Adrenal gland (tissue), 12 donors: ENCODE measurements around the gene SLC26A6. TPM values are rescaled to one million over a fixed set of nuclear protein-coding genes. Genes with fewer than 3 reads are reported as not detected.

Experiments used
- DNase-seq, 7 donors: peaks; one replicate each; pipeline ENCODE4 v3.0.0-alpha.2; 2019 to 2020
- H3K27ac ChIP-seq, 5 donors: fragments of 200-600 bp; sonication (generic) in 4 of 5; 1 replicate in 3 of 5; 2 replicates in 2 of 5; pipeline versions ENCODE4 v1.5.1 to v1.8.0; 2016 to 2020; ENCODE audit warnings: mild to moderate bottlenecking in 1 of 5
- H3K27me3 ChIP-seq: fragments of 200-600 bp; 2 replicates; pipeline ENCODE4 v1.8.0; 2021
- H3K36me3 ChIP-seq, 2 donors: fragments of 200-600 bp; replicated peaks in 1 of 2; 1 replicate in 1 of 2; 2 replicates in 1 of 2; pipeline versions ENCODE4 v1.5.1 to v1.8.0; 2018 to 2022
- H3K4me1 ChIP-seq, 2 donors: fragments of 200-600 bp; replicated peaks in 1 of 2; 1 replicate in 1 of 2; 2 replicates in 1 of 2; pipeline versions ENCODE4 v1.5.1 to v1.8.0; 2018 to 2021
- H3K4me3 ChIP-seq, 4 donors: fragments of 200-600 bp; sonication (generic) in 3 of 4; one replicate each; pipeline ENCODE4 v1.5.1; 2016 to 2018
- H3K9me3 ChIP-seq, 3 donors: fragments of 200-600 bp; sonication (generic) in 1 of 3; replicated peaks in 1 of 3; 1 replicate in 2 of 3; 2 replicates in 1 of 3; pipeline versions ENCODE4 v1.5.1 to v1.8.0; 2016 to 2021
- CTCF ChIP-seq, 6 experiments: fragments of 450-650 bp in 4 of 6; fragments of 200-600 bp in 2 of 6; sonication (generic) in 1 of 6; IDR thresholded peaks; 1 replicate in 5 of 6; 2 replicates in 1 of 6; pipeline versions ENCODE4 v1.5.1 to v1.8.0; 2016 to 2021; ENCODE audit warnings: antibody characterized with exemption in 6 of 6, mild to moderate bottlenecking in 2 of 6, moderate library complexity in 1 of 6
- POLR2A ChIP-seq, 2 donors: fragments of 450-650 bp; IDR thresholded peaks; one replicate each; pipeline ENCODE4 v1.6.1; 2017; ENCODE audit warnings: antibody characterized with exemption in 2 of 2, mild to moderate bottlenecking in 2 of 2, moderate library complexity in 1 of 2
- whole genome bisulfite sequencing, 4 donors: extraction: QIAGEN DNeasy Blood & Tissue Kit in 2 of 4; methylation state at CpG; one replicate each; pipeline versions ENCODE4 v1.1.5 to v1.1.7; 2013 to 2017; 5-methylcytosine and 5-hydroxymethylcytosine counted together
- intact Hi-C, 2 donors: fragments of 100-400 bp; cut with DNase I; formaldehyde crosslinking; loops; one replicate each; pipeline versions ENCODE4 v1.14.1 to v1.15.0; 2022 to 2023
- polyA plus RNA-seq, 3 donors: library from polyadenylated mRNA; stranded (reverse); fragments of 200-250 nt in 2 of 3; fragments of 350-450 nt in 1 of 3; fragmentation: Illumina TruSeq in 1 of 3; extraction: RNeasy Lipid Tissue Mini Kit (QIAGEN cat#74804) in 1 of 3; gene quantifications; one replicate each; pipeline ENCODE4 v1.2.3, GENCODE V29; 2013 to 2014
- total RNA-seq, 9 donors: library from RNA; depleted of rRNA in 4 of 9; stranded (reverse); fragments of >200 nt in 4 of 9; fragments of 120-200 nt in 1 of 9; fragmentation: NEBNext Ultra II Directional in 1 of 9; extraction: Animal tissue kit (Norgen Biotek cat#: 25700) in 1 of 9; gene quantifications; one replicate each; pipeline versions ENCODE4 v1.1.0 to v1.2.4, GENCODE V29; 2013 to 2023
- donor health status: healthy with polysubstance abuse.
- donor health status: Bipolar disorder and iron deficiency.
- donor health status: DM: yes; HTN: yes; CAD: no.
- donor health status: DM: no; HTN: no; CAD: no.
- donor health status: DM: no; HTN: no; CAD: no.
- donor health status: DM: yes; HTN: yes; CAD: no.

The SLC26A6 gene
- total and polyA plus RNA-seq, 12 donors = 7.8 to 47.2 (median 17.6) TPM

GRCh38 chr3:48617559-48617958 lies 17.7 kb downstream of the SLC26A6 start:
- whole genome bisulfite sequencing, 4 donors = 93 to 96% (median 95%) methylated on average over 4 of the region's 4 CpGs
- intact Hi-C loops = no loop called here

GRCh38 chr3:48614044-48614443 lies 21.2 kb downstream of the SLC26A6 start:
- Histone ChIP-seq H3K4me3 (no peak overlapping the region), H3K27me3 (no peaks in the 10 kb centered on the region), H3K27ac (no peak overlapping the region), H3K4me1 (no peaks in the 10 kb centered on the region), H3K9me3 (no peaks in the 10 kb centered on the region), H3K36me3 (no peaks in the 10 kb centered on the region)
- intact Hi-C loops = no loop called here
- DNase-seq = no peak
- WGBS, 4 donors = 29 to 52% (median 48%) methylated on average over 3 of the region's 3 CpGs
- TF ChIP-seq POLR2A (IDR thresholded peaks at IDR 0.05) = no peak

More at GRCh38 chr3:48617559-48617958, 17.7 kb downstream of the SLC26A6 start:
- Histone ChIP-seq H3K27me3 (no peaks in the 10 kb centered on the region), H3K4me3 (no peak overlapping the region), H3K36me3 (no peaks in the 10 kb centered on the region), H3K9me3 (no peaks in the 10 kb centered on the region), H3K27ac (no peak overlapping the region), H3K4me1 (no peaks in the 10 kb centered on the region)
- no peak for TF ChIP-seq CTCF (IDR thresholded peaks at IDR 0.05)
- TF ChIP-seq POLR2A (IDR thresholded peaks at IDR 0.05) = no peak
- no peak for DNase-seq

GRCh38 chr3:48612309-48612708 lies 23.0 kb downstream of the SLC26A6 start:
- no peak for TF ChIP-seq CTCF (IDR thresholded peaks at IDR 0.05)
- TF ChIP-seq POLR2A (IDR thresholded peaks at IDR 0.05) = no peak
- Histone ChIP-seq H3K27ac (no peak overlapping the region), H3K27me3 (no peaks in the 10 kb centered on the region), H3K36me3 (peaks cover 0 to 3% of the 10 kb centered on the region in 2 donors), H3K9me3 (no peaks in the 10 kb centered on the region), H3K4me3 (no peak overlapping the region), H3K4me1 (peaks cover 8 to 10% of the 10 kb centered on the region in 2 donors)
- 63 to 68% (median 68%) methylated on average over 1 of the region's 1 CpG for WGBS, 4 donors
- intact Hi-C loops = no loop called here
- no peak for DNase-seq

GRCh38 chr3:48609088-48610005 lies 25.9 kb downstream of the SLC26A6 start, which contains the start of gene UQCRC1:
TSS of gene UQCRC1 (minus strand) at chr3:48609646. CDS start at chr3:48609620, 26 bp downstream.
- Histone ChIP-seq H3K4me1 (peaks cover 8 to 10% of the 10 kb centered on the region in 2 donors), H3K9me3 (no peaks in the 10 kb centered on the region), H3K27ac (peak within 1 kb of the TSS in 4 of 5 donors; percentile 75 to 88 (median 81)), H3K27me3 (no peaks in the 10 kb centered on the region), H3K36me3 (peaks cover 0 to 26% of the 10 kb centered on the region in 2 donors), H3K4me3 (peak within 1 kb of the TSS; percentile 67 to 94 (median 82))
- peak; percentile 91 to 96 (median 92) for DNase-seq
- TF ChIP-seq CTCF (IDR thresholded peaks at IDR 0.05) = peak; percentile 40 to 94 (median 77)
- peak in 1 of 2 donors; percentile 71 for TF ChIP-seq POLR2A (IDR thresholded peaks at IDR 0.05)
- WGBS, 4 donors = 2 to 4% (median 2%) methylated on average over 39 to 86 of the region's 86 CpGs
- intact Hi-C loops = no loop called here
